A673 (cell line): ENCODE measurements around the gene SLC23A2.

Source experiments
- CTCF ChIP-seq: fragments of 300-800, 200-600 bp; sonication (generic); conservative IDR thresholded peaks from 2 replicates; pipeline ENCODE4 v1.5.1; 2017; ENCODE audit warnings: low read depth, mild to moderate bottlenecking, antibody characterized with exemption, low read length, moderate library complexity, mixed read lengths
- EZH2 ChIP-seq: fragments of 200-600 bp; sonication (generic); IDR thresholded peaks from 2 replicates; pipeline ENCODE4 v1.6.1; 2017; ENCODE audit warnings: borderline replicate concordance, low read depth, mild to moderate bottlenecking, mixed read lengths, antibody characterized with exemption, low read length; ENCODE audit not compliant: poor library complexity, severe bottlenecking

GRCh38 chr20:4875578-4876067 lies 125.7 kb downstream of the SLC23A2 start:
- no peak for TF ChIP-seq CTCF
- TF ChIP-seq EZH2: no peak
